Measurements from ENCODE around the gene KRTCAP2. TPM values are rescaled to one million over a fixed set of nuclear protein-coding genes. Genes with fewer than 3 reads are reported as not detected.
A peak's percentile ranks its signal among the peaks of the same experiment; 100 is the strongest.

KRTCAP2 gene
- polyA plus RNA-seq, 3 donors = 157 to 256 (median 247) TPM

DNA sequence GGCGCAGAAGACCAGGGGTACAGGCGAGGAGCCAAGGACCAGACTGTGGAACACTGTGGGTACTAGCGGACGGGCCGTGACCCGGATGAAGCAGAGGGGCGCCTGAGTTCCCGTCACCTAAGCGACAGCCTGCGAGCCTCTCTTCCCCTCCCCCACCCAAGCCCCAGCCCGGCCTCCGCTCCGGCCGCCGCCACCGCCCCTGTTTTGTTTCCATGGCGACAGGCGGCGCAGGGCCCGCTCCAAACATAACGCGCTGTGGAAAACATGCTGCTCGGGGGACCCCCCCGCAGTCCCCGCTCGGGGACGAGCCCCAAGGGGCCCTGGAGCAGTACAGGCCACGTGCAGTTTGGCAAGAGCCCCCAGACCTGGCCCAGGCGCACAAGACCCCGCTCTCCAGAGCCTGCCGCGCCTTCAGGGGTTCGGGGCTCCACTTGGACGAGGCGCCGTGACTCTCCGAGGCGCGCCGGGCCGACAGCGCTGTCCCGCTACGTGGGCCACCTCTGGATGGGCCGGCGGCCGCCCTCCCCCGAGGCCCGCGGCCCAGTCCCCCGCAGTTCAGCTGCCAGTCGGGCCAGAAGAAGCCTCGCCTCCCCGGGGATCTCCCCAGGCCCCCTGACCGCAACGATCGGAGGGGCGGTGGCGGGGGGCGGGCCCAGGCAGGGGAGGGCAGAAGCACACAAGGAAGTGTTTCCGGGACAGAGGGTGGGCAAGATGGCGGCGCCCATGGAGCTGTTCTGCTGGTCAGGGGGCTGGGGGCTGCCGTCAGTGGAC lies 35.6 kb upstream of the KRTCAP2 start, which contains the start of gene MTX1:
MTX1 (plus strand) TSS at position 155 of the 771 bp plus-strand sequence; CDS start at position 265, 110 bp downstream.
- peak within 1 kb of the TSS; percentile 99 for H3K9ac ChIP-seq (ENCODE audit: insufficient read depth, low read length, poor library complexity, severe bottlenecking)
- H3K4me2 ChIP-seq (replicated peaks; ENCODE audit: extremely low read depth, low read length, poor library complexity, severe bottlenecking) = peak within 1 kb of the TSS; percentile 93
- no peaks in the 10 kb centered on the region for H3K27me3 ChIP-seq (ENCODE audit: control insufficient read depth in 2 of 2, insufficient read depth in 2 of 2, low read length in 2 of 2)
- WGBS (ENCODE audit: insufficient coverage) = under 1% methylated on average over 56 of the region's 64 CpGs
- peaks cover 52 to 55% of the 10 kb centered on the region in 2 donors for H3K4me1 ChIP-seq (ENCODE audit: control insufficient read depth in 1 of 2, insufficient read depth in 2 of 2, low read length in 2 of 2)
- peak within 1 kb of the TSS; percentile 98 to 100 for H3K27ac ChIP-seq (ENCODE audit: low read depth in 1 of 2, low read length in 2 of 2)
- Mint-ChIP-seq H3K9me3 (peaks cover 0 to 1% (median 0%) of the 10 kb centered on the region in 7 donors), H3K27ac (peak within 1 kb of the TSS; percentile 97 to 100 (median 99)), H3K4me1 (peaks cover 47% of the 10 kb centered on the region), H3K27me3 (ENCODE audit: low read depth in 3 of 3) (no peaks in the 10 kb centered on the region), H3K4me3 (peak within 1 kb of the TSS; percentile 83 to 89), H3K36me3 (peaks cover 14 to 23% of the 10 kb centered on the region in 2 donors)
- peaks cover 24% of the 10 kb centered on the region for H3K79me2 ChIP-seq (ENCODE audit: insufficient read depth, low read length)
- H3K36me3 ChIP-seq (replicated peaks in 1 of 2; ENCODE audit: control insufficient read depth in 1 of 2, insufficient read depth in 2 of 2, low read length in 2 of 2) = peaks cover 4 to 6% of the 10 kb centered on the region in 2 donors
- TF ChIP-seq, protein P1, sequence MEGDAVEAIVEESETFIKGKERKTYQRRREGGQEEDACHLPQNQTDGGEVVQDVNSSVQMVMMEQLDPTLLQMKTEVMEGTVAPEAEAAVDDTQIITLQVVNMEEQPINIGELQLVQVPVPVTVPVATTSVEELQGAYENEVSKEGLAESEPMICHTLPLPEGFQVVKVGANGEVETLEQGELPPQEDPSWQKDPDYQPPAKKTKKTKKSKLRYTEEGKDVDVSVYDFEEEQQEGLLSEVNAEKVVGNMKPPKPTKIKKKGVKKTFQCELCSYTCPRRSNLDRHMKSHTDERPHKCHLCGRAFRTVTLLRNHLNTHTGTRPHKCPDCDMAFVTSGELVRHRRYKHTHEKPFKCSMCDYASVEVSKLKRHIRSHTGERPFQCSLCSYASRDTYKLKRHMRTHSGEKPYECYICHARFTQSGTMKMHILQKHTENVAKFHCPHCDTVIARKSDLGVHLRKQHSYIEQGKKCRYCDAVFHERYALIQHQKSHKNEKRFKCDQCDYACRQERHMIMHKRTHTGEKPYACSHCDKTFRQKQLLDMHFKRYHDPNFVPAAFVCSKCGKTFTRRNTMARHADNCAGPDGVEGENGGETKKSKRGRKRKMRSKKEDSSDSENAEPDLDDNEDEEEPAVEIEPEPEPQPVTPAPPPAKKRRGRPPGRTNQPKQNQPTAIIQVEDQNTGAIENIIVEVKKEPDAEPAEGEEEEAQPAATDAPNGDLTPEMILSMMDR (IDR thresholded peaks at IDR 0.05) = no peak
- DNase-seq = peak; percentile 90 to 93 (median 92)
- peak within 1 kb of the TSS; percentile 90 to 94 (median 92) for H3K4me3 ChIP-seq (replicated peaks in 1 of 3; ENCODE audit: low read depth in 2 of 3, low read length in 3 of 3)
- H3K9me3 ChIP-seq (replicated peaks in 1 of 2; ENCODE audit: control insufficient read depth in 1 of 2, insufficient read depth in 1 of 2, low read length in 2 of 2) = no peaks in the 10 kb centered on the region
- H4K20me1 ChIP-seq (ENCODE audit: insufficient read depth, low read length) = no peaks in the 10 kb centered on the region
- intact Hi-C loops (cut with micrococcal nuclease) = loop anchor here (5.0 kb wide), 2 partner anchors 34 to 99 kb away; partner anchors contain the start of gene FDPS (in 1 of the 2)
- H2AFZ ChIP-seq (ENCODE audit: insufficient read depth, low read depth, low read length, poor library complexity, severe bottlenecking) = peak within 1 kb of the TSS; percentile 75

DNA sequence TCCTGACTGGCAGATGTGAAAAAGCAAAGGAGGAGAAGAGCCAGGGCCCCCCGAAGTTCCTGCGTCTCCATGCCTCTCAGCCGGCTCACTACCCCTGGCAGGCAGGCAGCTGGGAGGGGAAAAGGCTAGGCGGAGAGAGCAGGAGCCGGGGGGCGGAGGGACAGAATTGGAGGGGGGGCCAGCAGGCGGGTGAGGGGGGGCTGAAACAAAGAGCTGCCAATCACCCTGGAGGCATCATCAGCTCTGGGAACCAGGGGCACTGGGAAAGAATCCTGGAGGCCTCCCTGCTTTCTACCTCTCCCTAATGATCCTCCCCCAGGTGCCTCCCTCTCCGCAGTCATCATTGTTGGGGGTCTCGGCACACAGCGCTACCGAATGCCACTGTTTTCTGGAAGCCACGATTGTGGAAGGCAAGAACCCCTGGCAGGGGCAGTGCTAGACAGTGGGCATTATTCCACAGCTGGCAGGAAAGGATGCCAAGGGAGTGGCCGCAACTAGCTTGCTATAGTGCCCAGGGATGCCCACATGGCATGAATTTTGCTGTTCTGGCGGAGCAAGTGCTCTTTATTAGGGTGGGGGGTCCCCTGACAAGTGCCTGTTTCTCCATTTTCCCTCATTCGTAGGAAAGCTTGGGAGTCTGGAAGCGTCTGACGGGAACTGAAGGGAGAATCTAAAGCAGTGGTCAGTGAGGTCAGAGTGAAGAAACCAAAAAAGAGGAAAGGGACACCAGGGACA lies 34.9 kb upstream of the KRTCAP2 start, which contains the start of gene THBS3:
THBS3 (minus strand) TSS at position 92 of the 735 bp plus-strand sequence; CDS start at position 71, 21 bp downstream.
- peak within 1 kb of the TSS; percentile 98 to 100 for H3K27ac ChIP-seq (ENCODE audit: low read depth in 1 of 2, low read length in 2 of 2)
- H4K20me1 ChIP-seq (ENCODE audit: insufficient read depth, low read length) = no peaks in the 10 kb centered on the region
- H3K4me1 ChIP-seq (ENCODE audit: control insufficient read depth in 1 of 2, insufficient read depth in 2 of 2, low read length in 2 of 2) = peaks cover 52 to 55% of the 10 kb centered on the region in 2 donors
- Mint-ChIP-seq H3K27me3 (ENCODE audit: low read depth in 3 of 3) (no peaks in the 10 kb centered on the region), H3K36me3 (peaks cover 14 to 23% of the 10 kb centered on the region in 2 donors), H3K27ac (peak within 1 kb of the TSS; percentile 97 to 100 (median 99)), H3K4me1 (peaks cover 47% of the 10 kb centered on the region), H3K9me3 (peaks cover 0 to 1% (median 0%) of the 10 kb centered on the region in 7 donors), H3K4me3 (peak within 1 kb of the TSS; percentile 83 to 89)
- peaks cover 24% of the 10 kb centered on the region for H3K79me2 ChIP-seq (ENCODE audit: insufficient read depth, low read length)
- no peaks in the 10 kb centered on the region for H3K27me3 ChIP-seq (ENCODE audit: control insufficient read depth in 2 of 2, insufficient read depth in 2 of 2, low read length in 2 of 2)
- H3K9me3 ChIP-seq (replicated peaks in 1 of 2; ENCODE audit: control insufficient read depth in 1 of 2, insufficient read depth in 1 of 2, low read length in 2 of 2) = no peaks in the 10 kb centered on the region
- peak within 1 kb of the TSS; percentile 99 for H3K9ac ChIP-seq (ENCODE audit: insufficient read depth, low read length, poor library complexity, severe bottlenecking)
- H2AFZ ChIP-seq (ENCODE audit: insufficient read depth, low read depth, low read length, poor library complexity, severe bottlenecking) = peak within 1 kb of the TSS; percentile 75
- TF ChIP-seq, protein P1 (IDR thresholded peaks at IDR 0.05) = no peak
- WGBS (ENCODE audit: insufficient coverage) = 15% methylated on average over 13 of the region's 17 CpGs
- H3K4me3 ChIP-seq (replicated peaks in 1 of 3; ENCODE audit: low read depth in 2 of 3, low read length in 3 of 3) = peak within 1 kb of the TSS; percentile 90 to 94 (median 92)
- H3K36me3 ChIP-seq (replicated peaks in 1 of 2; ENCODE audit: control insufficient read depth in 1 of 2, insufficient read depth in 2 of 2, low read length in 2 of 2) = peaks cover 4 to 6% of the 10 kb centered on the region in 2 donors
- no peak for DNase-seq
- intact Hi-C loops (cut with micrococcal nuclease) = loop anchor here (1.0 to 5.0 kb wide), 4 partner anchors 18 to 99 kb away; partner anchors contain the start of gene FDPS (in 1 of the 2)
- peak within 1 kb of the TSS; percentile 93 for H3K4me2 ChIP-seq (replicated peaks; ENCODE audit: extremely low read depth, low read length, poor library complexity, severe bottlenecking)

Data from CD14-positive monocyte (primary cell).